Ishikawa (cell line): ENCODE results near the gene CNTF.

Experiments used
- CEBPB ChIP-seq: IDR thresholded peaks from 2 replicates; pipeline ENCODE4 v1.6.1; 2012
- CREB1 ChIP-seq: IDR thresholded peaks from 2 replicates; pipeline ENCODE4 v1.6.1; 2012; ENCODE audit warnings: low read depth
- EGR1 ChIP-seq: IDR thresholded peaks from 2 replicates; pipeline ENCODE4 v1.6.1; 2012
- EP300 ChIP-seq: IDR thresholded peaks from 2 replicates; pipeline ENCODE4 v1.6.1; 2012; ENCODE audit warnings: borderline replicate concordance
- FOXM1 ChIP-seq: IDR thresholded peaks from 2 replicates; pipeline ENCODE4 v1.6.1; 2012; ENCODE audit warnings: low read depth, borderline replicate concordance
- MAX ChIP-seq: IDR thresholded peaks from 2 replicates; pipeline ENCODE4 v1.6.1; 2012
- NFIC ChIP-seq: IDR thresholded peaks from 2 replicates; pipeline ENCODE4 v1.6.1; 2012
- RAD21 ChIP-seq: IDR thresholded peaks from 2 replicates; pipeline ENCODE4 v1.6.1; 2012; ENCODE audit warnings: low read depth
- TAF1 ChIP-seq: IDR thresholded peaks from 2 replicates; pipeline ENCODE4 v1.6.1; 2012; ENCODE audit warnings: low read depth, mild to moderate bottlenecking
- TCF12 ChIP-seq: IDR thresholded peaks from 2 replicates; pipeline ENCODE4 v1.6.1; 2012; ENCODE audit warnings: low read depth
- TEAD4 ChIP-seq: IDR thresholded peaks from 2 replicates; pipeline ENCODE4 v1.6.1; 2012
- USF1 ChIP-seq: IDR thresholded peaks from 2 replicates; pipeline ENCODE4 v1.6.1; 2012
- YY1 ChIP-seq: IDR thresholded peaks from 2 replicates; pipeline ENCODE4 v1.6.1; 2012; ENCODE audit warnings: low read depth
- ZBTB7A ChIP-seq: IDR thresholded peaks from 2 replicates; pipeline ENCODE4 v1.6.1; 2012; ENCODE audit warnings: low read depth
- TF ChIP-seq, protein P1 (sequence below): IDR thresholded peaks from 2 replicates; pipeline ENCODE4 v1.6.1; 2012; ENCODE audit warnings: low read depth, mild to moderate bottlenecking

Gene CNTF, protein sequence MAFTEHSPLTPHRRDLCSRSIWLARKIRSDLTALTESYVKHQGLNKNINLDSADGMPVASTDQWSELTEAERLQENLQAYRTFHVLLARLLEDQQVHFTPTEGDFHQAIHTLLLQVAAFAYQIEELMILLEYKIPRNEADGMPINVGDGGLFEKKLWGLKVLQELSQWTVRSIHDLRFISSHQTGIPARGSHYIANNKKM

GRCh38 chr11:58622344-58622743 is at the start of gene CNTF:
CNTF (plus strand) TSS chr11:58622665; CDS start chr11:58622753, 88 bp downstream.
- no peak for TF ChIP-seq TCF12
- TF ChIP-seq FOXM1: no peak
- TF ChIP-seq, protein P1, sequence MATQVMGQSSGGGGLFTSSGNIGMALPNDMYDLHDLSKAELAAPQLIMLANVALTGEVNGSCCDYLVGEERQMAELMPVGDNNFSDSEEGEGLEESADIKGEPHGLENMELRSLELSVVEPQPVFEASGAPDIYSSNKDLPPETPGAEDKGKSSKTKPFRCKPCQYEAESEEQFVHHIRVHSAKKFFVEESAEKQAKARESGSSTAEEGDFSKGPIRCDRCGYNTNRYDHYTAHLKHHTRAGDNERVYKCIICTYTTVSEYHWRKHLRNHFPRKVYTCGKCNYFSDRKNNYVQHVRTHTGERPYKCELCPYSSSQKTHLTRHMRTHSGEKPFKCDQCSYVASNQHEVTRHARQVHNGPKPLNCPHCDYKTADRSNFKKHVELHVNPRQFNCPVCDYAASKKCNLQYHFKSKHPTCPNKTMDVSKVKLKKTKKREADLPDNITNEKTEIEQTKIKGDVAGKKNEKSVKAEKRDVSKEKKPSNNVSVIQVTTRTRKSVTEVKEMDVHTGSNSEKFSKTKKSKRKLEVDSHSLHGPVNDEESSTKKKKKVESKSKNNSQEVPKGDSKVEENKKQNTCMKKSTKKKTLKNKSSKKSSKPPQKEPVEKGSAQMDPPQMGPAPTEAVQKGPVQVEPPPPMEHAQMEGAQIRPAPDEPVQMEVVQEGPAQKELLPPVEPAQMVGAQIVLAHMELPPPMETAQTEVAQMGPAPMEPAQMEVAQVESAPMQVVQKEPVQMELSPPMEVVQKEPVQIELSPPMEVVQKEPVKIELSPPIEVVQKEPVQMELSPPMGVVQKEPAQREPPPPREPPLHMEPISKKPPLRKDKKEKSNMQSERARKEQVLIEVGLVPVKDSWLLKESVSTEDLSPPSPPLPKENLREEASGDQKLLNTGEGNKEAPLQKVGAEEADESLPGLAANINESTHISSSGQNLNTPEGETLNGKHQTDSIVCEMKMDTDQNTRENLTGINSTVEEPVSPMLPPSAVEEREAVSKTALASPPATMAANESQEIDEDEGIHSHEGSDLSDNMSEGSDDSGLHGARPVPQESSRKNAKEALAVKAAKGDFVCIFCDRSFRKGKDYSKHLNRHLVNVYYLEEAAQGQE: no peak
- TF ChIP-seq TAF1: no peak
- TF ChIP-seq CREB1: no peak
- no peak for TF ChIP-seq EP300
- TF ChIP-seq YY1: no peak
- no peak for TF ChIP-seq RAD21
- no peak for TF ChIP-seq MAX
- no peak for TF ChIP-seq CEBPB
- no peak for TF ChIP-seq USF1
- TF ChIP-seq ZBTB7A: no peak
- no peak for TF ChIP-seq EGR1
- no peak for TF ChIP-seq TEAD4
- no peak for TF ChIP-seq NFIC

DNA sequence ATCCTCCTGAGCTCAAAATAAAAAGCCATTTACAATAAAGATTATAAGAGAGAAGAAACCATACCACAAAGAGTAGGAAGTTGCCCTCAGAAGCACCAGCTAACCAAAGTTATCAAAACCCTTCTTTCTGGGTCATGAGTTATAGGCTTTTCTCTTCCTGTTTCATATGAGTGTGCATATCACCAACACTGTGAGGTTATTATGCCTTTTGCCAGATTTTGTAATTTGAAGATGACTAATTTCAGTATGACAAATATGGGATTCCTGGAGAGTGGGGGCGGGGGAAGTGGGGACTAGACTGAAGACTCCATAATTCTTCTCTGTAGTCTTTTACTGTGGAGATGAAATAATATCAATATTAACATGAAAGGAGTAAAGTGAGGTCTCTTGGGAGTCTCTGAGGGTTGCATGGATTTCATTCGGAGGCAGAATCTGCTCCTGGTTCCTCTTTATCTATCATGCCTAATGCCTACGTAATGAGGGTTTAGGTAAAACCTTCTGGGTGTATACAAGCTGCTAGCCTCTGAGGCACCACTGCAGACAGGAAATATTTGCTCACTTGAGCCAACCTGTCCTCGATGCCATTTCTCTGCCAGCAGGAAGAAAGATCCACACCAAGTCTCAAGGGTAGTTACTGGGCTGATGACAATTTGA is 48.9 kb upstream of the CNTF start:
- no peak for TF ChIP-seq YY1
- TF ChIP-seq CEBPB: no peak
- TF ChIP-seq MAX: no peak
- no peak for TF ChIP-seq FOXM1
- no peak for TF ChIP-seq CREB1
- TF ChIP-seq TAF1: no peak
- no peak for TF ChIP-seq TEAD4
- TF ChIP-seq TCF12: no peak
- TF ChIP-seq EGR1: no peak
- no peak for TF ChIP-seq RAD21

DNA sequence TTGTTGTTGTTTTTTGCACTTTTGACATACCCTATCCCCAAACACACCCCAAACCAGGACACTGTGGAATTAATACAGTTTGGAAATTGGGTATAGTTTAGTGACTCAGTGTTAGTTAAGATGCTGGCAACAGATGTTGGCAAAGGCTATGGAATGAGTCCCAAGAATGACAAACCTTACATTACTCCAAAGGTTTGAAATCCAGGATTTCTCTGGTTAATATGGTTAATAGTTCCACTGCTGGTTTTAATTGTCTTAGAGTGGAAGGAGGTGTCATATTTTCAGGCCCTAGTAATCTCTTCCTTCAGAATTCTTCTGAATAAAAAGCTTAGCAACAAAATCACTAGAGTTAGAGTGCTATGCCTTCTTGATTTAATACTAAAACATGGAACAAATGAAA is 47.6 kb upstream of the CNTF start:
- TF ChIP-seq USF1: no peak

GRCh38 chr11:58575377-58576020 is 47.0 kb upstream of the CNTF start, which contains the start of gene LPXN:
LPXN (minus strand) TSS chr11:58575856; CDS start chr11:58575772, 84 bp downstream.
- TF ChIP-seq YY1: no peak
- TF ChIP-seq ZBTB7A: no peak
- TF ChIP-seq TCF12: no peak
- no peak for TF ChIP-seq CEBPB
- no peak for TF ChIP-seq NFIC
- no peak for TF ChIP-seq RAD21
- no peak for TF ChIP-seq TAF1
- no peak for TF ChIP-seq CREB1
- TF ChIP-seq, protein P1: no peak
- no peak for TF ChIP-seq USF1
- no peak for TF ChIP-seq FOXM1
- TF ChIP-seq EGR1: no peak
- no peak for TF ChIP-seq EP300
- TF ChIP-seq MAX: no peak
- TF ChIP-seq TEAD4: no peak

DNA sequence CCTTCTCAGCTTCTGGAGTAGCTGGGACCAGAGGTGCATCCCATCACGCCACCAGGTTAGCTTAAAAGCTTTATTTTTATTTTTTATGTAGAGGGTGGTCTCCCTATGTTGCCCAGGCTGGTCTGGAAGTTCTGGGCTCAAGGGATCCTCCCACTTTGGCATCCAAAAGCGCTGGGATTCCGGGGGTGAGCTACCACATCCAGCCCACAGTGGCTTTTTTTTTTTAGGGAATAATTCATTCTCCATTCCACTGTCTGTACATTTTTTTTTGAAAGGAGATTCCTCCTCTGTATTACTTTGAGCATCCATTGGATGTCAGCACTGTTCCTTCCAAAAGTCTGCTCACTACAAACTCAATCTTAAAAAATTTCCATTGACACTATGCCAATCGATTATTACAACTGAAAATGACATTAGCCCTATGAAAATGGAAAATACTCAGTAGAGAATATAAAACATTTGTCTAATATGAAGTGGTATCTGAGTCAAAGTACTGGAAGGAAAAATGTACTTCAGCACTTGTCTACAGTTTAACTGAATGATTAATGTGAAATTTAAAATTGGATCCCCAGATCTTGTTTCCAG is 45.5 kb upstream of the CNTF start:
- TF ChIP-seq RAD21: peak; percentile 9; the same call in 1 of the 2 replicates
- no peak for TF ChIP-seq CEBPB
